Glutamatergic neuron (in vitro differentiated cells): ENCODE measurements around the gene IL17RC. TPM values are rescaled to one million over a fixed set of nuclear protein-coding genes. Genes with fewer than 3 reads are reported as not detected.

Experiments
- DNase-seq: peaks from one replicate; pipeline ENCODE4 v3.0.0; 2022
- H3K27ac Mint-ChIP-seq: one replicate; pipeline ENCODE4 v1.8.0; 2020; ENCODE audit warnings: mild to moderate bottlenecking, mixed read lengths, inconsistent platforms; ENCODE audit not compliant: unreplicated experiment
- H3K27me3 Mint-ChIP-seq: one replicate; pipeline ENCODE4 v1.8.0; 2020; ENCODE audit warnings: mild to moderate bottlenecking, moderate library complexity, mixed read lengths, inconsistent platforms; ENCODE audit not compliant: unreplicated experiment
- H3K36me3 Mint-ChIP-seq: one replicate; pipeline ENCODE4 v1.8.0; 2020; ENCODE audit warnings: mild to moderate bottlenecking, mixed read lengths, inconsistent platforms; ENCODE audit not compliant: unreplicated experiment
- H3K4me1 Mint-ChIP-seq: one replicate; pipeline ENCODE4 v1.8.0; 2020; ENCODE audit warnings: mild to moderate bottlenecking, low read depth, mixed read lengths, inconsistent platforms; ENCODE audit not compliant: unreplicated experiment
- H3K4me3 Mint-ChIP-seq: one replicate; pipeline ENCODE4 v1.8.0; 2020; ENCODE audit warnings: mild to moderate bottlenecking, mixed read lengths, inconsistent platforms; ENCODE audit not compliant: unreplicated experiment
- H3K9me3 Mint-ChIP-seq: one replicate; pipeline ENCODE4 v1.8.0; 2020; ENCODE audit warnings: mild to moderate bottlenecking, moderate library complexity, mixed read lengths, inconsistent platforms; ENCODE audit not compliant: unreplicated experiment
- total RNA-seq: library from RNA; stranded (reverse); fragmentation: NEBNext Ultra II Directional; extraction: Animal tissue kit (Norgen Biotek cat#: 25700); gene quantifications from one replicate; pipeline ENCODE4 v1.2.1, GENCODE V29; 2021; ENCODE audit not compliant: unreplicated experiment
- TF ChIP-seq, protein P1 (sequence below): fragments of 200-600 bp; sonication (generic); IDR thresholded peaks from one replicate; pipeline ENCODE4 v1.5.0; 2021; ENCODE audit not compliant: partially characterized antibody, unreplicated experiment

Gene IL17RC
- total RNA-seq, 1 donor from 2014 or later: 41.9 TPM

DNA sequence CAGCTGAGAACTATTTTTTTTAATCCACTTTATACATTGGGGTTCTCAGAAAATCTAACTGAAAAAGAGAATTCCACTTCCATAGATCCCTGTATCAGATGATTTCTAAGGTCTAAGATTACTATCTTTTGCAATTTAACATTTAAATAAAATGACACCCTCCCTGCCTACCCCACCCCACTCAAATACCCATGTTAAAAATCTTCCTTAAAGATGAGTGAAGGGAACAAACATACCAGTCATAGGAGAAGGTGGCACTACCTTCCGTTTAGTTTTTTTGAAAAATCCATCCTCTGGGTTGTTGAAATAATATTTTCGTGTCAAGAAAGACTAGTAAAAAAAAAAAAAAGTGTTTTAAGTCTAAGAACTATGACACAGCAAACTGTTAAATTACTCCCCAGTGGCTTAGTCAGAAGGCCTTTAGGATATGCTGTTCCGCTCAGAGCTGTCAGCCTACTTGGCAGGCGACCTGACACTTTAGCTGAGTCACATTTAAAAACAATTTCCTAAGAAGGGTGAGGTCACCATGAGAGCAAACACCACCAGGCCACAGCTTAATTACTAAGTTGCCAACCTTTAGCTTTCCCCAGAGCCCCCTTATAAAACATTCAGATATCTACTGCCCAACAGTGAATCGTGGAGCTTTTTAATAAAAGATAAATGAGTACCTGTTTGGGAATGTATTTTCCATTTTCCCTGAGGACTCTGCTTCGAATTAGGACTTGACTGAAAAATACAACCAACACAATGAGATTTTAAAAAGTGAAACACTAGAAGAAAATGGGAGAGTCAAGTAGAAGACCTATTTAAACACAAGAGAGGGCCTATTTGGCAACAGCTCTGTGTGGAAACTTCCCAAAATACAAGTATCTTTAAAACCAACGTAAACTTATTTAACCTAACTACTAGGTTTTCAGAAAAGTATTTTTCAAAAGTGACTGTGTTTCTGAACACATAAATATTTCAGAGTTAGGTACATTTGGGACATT is 60.1 kb downstream of the IL17RC start:
- Mint-ChIP-seq H3K4me3 (no peak overlapping the region), H3K4me1 (no peaks in the 10 kb centered on the region), H3K36me3 (no peaks in the 10 kb centered on the region), H3K27me3 (no peaks in the 10 kb centered on the region), H3K9me3 (no peaks in the 10 kb centered on the region), H3K27ac (peak overlapping the region; percentile 55)
- no peak for DNase-seq
- TF ChIP-seq, protein P1, sequence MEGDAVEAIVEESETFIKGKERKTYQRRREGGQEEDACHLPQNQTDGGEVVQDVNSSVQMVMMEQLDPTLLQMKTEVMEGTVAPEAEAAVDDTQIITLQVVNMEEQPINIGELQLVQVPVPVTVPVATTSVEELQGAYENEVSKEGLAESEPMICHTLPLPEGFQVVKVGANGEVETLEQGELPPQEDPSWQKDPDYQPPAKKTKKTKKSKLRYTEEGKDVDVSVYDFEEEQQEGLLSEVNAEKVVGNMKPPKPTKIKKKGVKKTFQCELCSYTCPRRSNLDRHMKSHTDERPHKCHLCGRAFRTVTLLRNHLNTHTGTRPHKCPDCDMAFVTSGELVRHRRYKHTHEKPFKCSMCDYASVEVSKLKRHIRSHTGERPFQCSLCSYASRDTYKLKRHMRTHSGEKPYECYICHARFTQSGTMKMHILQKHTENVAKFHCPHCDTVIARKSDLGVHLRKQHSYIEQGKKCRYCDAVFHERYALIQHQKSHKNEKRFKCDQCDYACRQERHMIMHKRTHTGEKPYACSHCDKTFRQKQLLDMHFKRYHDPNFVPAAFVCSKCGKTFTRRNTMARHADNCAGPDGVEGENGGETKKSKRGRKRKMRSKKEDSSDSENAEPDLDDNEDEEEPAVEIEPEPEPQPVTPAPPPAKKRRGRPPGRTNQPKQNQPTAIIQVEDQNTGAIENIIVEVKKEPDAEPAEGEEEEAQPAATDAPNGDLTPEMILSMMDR: no peak

DNA sequence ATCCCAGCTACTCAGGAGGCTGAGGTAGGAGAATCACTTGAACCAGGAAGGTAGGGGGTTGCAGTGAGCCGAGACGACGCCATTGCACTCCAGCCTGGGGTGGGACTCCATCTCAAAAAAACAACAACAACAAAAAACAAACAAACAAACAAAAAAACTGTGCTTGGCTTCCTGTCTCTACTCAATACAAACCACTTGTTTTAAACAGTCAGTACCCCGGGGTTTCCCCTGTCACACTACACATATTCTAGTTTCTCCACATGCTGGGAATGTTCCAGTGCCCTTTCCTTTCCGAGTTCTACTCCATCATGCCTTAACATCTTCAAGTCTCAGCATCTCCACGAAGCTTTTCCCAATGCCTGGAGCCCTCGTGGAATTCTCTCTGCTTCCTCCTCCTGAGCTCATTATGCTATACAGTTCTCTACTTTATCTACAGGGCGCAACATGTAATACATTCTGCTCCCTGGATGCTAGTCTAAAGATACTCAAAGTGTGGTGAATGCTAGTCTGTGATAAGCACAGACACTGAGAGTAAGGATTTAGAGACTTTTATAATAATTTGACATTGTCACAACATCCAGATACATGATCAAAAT is 61.9 kb downstream of the IL17RC start:
- no peak for DNase-seq

DNA sequence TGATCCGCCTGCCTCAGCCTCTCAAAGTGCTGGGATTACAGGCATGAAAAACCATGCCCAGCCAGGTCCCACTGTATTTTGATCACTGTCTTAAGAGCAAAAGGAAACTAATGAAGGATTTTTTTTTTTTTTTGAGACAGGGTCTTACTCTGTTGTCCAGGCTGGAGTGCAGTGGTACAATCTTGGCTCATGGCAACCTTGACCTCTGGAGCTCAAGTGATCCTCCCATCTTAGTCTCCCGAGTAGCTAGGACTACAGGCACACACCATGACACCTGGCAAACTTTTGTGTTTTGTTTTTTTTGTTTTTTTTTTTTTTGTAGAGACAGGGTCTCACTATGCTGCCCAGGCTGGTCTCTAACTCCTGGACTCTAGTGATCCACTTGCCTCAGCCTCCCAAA is 63.4 kb downstream of the IL17RC start:
- no peak for DNase-seq
- H3K27me3 Mint-ChIP-seq: no peaks in the 10 kb centered on the region
- H3K4me3 Mint-ChIP-seq: no peak overlapping the region
- TF ChIP-seq, protein P1: no peak
- no peaks in the 10 kb centered on the region for H3K9me3 Mint-ChIP-seq
- H3K27ac Mint-ChIP-seq: no peak overlapping the region
- no peaks in the 10 kb centered on the region for H3K36me3 Mint-ChIP-seq
- H3K4me1 Mint-ChIP-seq: no peaks in the 10 kb centered on the region

More for the DNA sequence above, 61.9 kb downstream of the IL17RC start:
- TF ChIP-seq, protein P1: no peak
- Mint-ChIP-seq H3K27me3 (no peaks in the 10 kb centered on the region), H3K9me3 (no peaks in the 10 kb centered on the region), H3K4me3 (no peak overlapping the region), H3K27ac (no peak overlapping the region), H3K4me1 (no peaks in the 10 kb centered on the region), H3K36me3 (no peaks in the 10 kb centered on the region)

Other genes with a start within 250 kb of the IL17RC start
- gene CPNE9, start 213.3 kb upstream of the IL17RC start, total RNA-seq: 54.6 TPM
- 30.6 TPM for gene BRPF1, start 185.4 kb upstream of the IL17RC start, total RNA-seq
- 76.5 TPM for gene OGG1, start 167.1 kb upstream of the IL17RC start, total RNA-seq
- gene CAMK1, start 147.2 kb upstream of the IL17RC start, total RNA-seq: 8.2 TPM
- gene TADA3, start 124.6 kb upstream of the IL17RC start, total RNA-seq: 59.1 TPM
- 164 TPM for gene ARPC4, start 124.0 kb upstream of the IL17RC start, total RNA-seq
- 45.7 TPM for gene TTLL3, start 106.8 kb upstream of the IL17RC start, total RNA-seq
- gene RPUSD3, start 73.1 kb upstream of the IL17RC start, total RNA-seq: 81.7 TPM
- not detected for gene CIDEC, start 36.8 kb upstream of the IL17RC start, total RNA-seq
- gene JAGN1, start 26.5 kb upstream of the IL17RC start, total RNA-seq: 37.8 TPM
- gene IL17RE, start 14.2 kb upstream of the IL17RC start, total RNA-seq: 3.9 TPM
- 92.6 TPM for gene CRELD1, start 16.7 kb downstream of the IL17RC start, total RNA-seq
- 8.9 TPM for gene PRRT3, start 35.3 kb downstream of the IL17RC start, total RNA-seq
- 49.0 TPM for gene EMC3, start 69.7 kb downstream of the IL17RC start, total RNA-seq
- gene FANCD2, start 109.3 kb downstream of the IL17RC start, total RNA-seq: 7.0 TPM
- not detected for gene FANCD2OS, start 191.2 kb downstream of the IL17RC start, total RNA-seq
- gene BRK1, start 198.6 kb downstream of the IL17RC start, total RNA-seq: 126 TPM
- gene VHL, start 224.7 kb downstream of the IL17RC start, total RNA-seq: 69.2 TPM
- 0.20 TPM for gene IRAK2, start 247.8 kb downstream of the IL17RC start, total RNA-seq